IPS-20b (cell line): Measurements from ENCODE around the gene MINDY4.

ENCODE experiments used
- H3K27ac ChIP-seq: one replicate; pipeline ENCODE4 v1.5.1; 2013; ENCODE audit warnings: low read length
- H3K27me3 ChIP-seq: 2 replicates; pipeline ENCODE4 v1.6.1; 2013; ENCODE audit warnings: mild to moderate bottlenecking, low read length, inconsistent platforms; ENCODE audit not compliant: insufficient read depth
- H3K36me3 ChIP-seq: 2 replicates; pipeline ENCODE4 v1.6.1; 2013; ENCODE audit warnings: low read depth, mild to moderate bottlenecking, inconsistent platforms, low read length, moderate library complexity; ENCODE audit not compliant: insufficient read depth
- H3K4me1 ChIP-seq: 2 replicates; pipeline ENCODE4 v1.6.1; 2013; ENCODE audit warnings: mild to moderate bottlenecking, control low read depth, inconsistent platforms, low read length, moderate library complexity; ENCODE audit not compliant: insufficient read depth
- H3K4me3 ChIP-seq: 2 replicates; pipeline ENCODE4 v1.5.1; 2013; ENCODE audit warnings: mild to moderate bottlenecking, low read length, inconsistent platforms
- H3K9ac ChIP-seq: 2 replicates; pipeline ENCODE4 v1.6.1; 2013; ENCODE audit warnings: low read depth, mild to moderate bottlenecking, inconsistent platforms, low read length, moderate library complexity
- H3K9me3 ChIP-seq: 2 replicates; pipeline ENCODE4 v1.6.1; 2013; ENCODE audit warnings: mild to moderate bottlenecking, low read depth, low read length, inconsistent platforms; ENCODE audit not compliant: insufficient read depth

Gene MINDY4

GRCh38 chr7:30865821-30866220 is 94.6 kb downstream of the MINDY4 start:
- H3K4me3 ChIP-seq = no peak overlapping the region
- H3K9ac ChIP-seq = no peak overlapping the region
- H3K4me1 ChIP-seq = no peaks in the 10 kb centered on the region
- H3K9me3 ChIP-seq = no peaks in the 10 kb centered on the region
- H3K27me3 ChIP-seq = no peaks in the 10 kb centered on the region
- H3K36me3 ChIP-seq = no peaks in the 10 kb centered on the region
- H3K27ac ChIP-seq = no peak overlapping the region

DNA sequence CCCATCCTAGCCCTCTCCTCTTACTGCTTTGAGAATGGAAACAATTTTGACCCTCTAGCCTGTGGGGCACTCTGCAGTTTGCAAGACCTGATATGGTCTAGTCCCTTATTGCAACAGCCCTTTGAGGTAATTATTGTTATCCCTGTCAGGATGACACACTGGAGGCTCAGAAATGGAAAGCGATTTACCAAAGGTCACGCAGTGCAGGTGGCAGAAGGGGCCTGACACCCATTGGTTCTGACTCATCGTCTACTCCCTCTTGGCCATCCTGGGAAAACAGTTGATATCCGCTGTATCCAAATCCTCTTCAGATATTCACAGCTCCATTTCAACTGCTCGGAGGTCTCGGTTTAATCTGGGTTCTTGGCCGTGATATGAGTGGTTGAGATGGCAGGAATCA is 95.7 kb downstream of the MINDY4 start:
- Histone ChIP-seq H3K9ac (no peak overlapping the region), H3K4me1 (no peaks in the 10 kb centered on the region), H3K9me3 (no peaks in the 10 kb centered on the region), H3K4me3 (no peak overlapping the region), H3K27me3 (no peaks in the 10 kb centered on the region), H3K36me3 (no peaks in the 10 kb centered on the region), H3K27ac (no peak overlapping the region)

- Histone ChIP-seq H3K27ac (no peak overlapping the region), H3K9me3 (no peaks in the 10 kb centered on the region), H3K27me3 (no peaks in the 10 kb centered on the region), H3K4me1 (no peaks in the 10 kb centered on the region), H3K36me3 (peaks cover 1% of the 10 kb centered on the region; the same call in 1 of the 2 replicates), H3K4me3 (no peak overlapping the region), H3K9ac (no peak overlapping the region)
Measured at GRCh38 chr7:30867483-30867882, 96.3 kb downstream of the MINDY4 start.

GRCh38 chr7:30869794-30870611 is 98.8 kb downstream of the MINDY4 start:
- Histone ChIP-seq H3K27me3 (no peaks in the 10 kb centered on the region), H3K4me1 (no peaks in the 10 kb centered on the region)

DNA sequence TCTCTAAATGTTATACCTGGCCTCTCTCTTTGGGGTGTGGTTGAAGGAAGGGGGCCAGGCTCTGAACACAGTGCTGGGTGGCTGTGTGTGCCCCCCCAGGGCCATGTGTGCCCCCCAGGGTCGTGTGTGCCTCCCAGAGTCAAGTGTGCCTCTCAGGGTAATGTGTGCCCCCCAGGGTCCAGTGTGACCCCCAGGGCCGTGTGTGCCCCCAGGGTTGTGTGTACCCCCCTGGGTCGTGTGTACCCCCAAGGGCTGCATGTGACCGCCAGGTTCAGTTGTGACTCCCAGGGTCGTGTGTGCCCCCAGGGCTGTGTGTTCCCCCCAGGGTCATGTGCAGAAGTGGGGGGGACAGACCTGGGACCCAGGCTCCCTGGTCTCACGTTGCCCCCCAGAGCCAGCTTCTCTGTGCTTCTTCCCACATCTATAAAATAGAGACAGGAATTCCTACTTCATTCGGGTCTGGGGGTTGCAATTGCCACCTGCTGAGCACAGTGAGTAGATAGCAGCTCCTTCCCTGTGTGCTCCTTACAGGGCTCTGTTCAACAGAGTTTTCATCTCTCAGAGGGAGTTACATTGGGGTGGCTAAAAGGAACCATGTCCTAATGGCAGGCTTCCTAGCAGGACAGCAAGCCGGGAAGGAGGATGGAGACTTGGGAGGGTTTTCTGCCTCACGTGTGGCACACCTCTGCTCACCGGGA is 99.8 kb downstream of the MINDY4 start:
- peaks cover 4% of the 10 kb centered on the region; the same call in 1 of the 2 replicates for H3K36me3 ChIP-seq
- H3K4me3 ChIP-seq = no peak overlapping the region

More at GRCh38 chr7:30869794-30870611, 98.8 kb downstream of the MINDY4 start:
- Histone ChIP-seq H3K9ac (no peak overlapping the region), H3K9me3 (0 out of 2 replicates have a peak, but pooled peaks cover 4% of the 10 kb centered on the region), H3K27ac (no peak overlapping the region), H3K4me3 (no peak overlapping the region), H3K36me3 (peaks cover 4% of the 10 kb centered on the region; the same call in 1 of the 2 replicates)

DNA sequence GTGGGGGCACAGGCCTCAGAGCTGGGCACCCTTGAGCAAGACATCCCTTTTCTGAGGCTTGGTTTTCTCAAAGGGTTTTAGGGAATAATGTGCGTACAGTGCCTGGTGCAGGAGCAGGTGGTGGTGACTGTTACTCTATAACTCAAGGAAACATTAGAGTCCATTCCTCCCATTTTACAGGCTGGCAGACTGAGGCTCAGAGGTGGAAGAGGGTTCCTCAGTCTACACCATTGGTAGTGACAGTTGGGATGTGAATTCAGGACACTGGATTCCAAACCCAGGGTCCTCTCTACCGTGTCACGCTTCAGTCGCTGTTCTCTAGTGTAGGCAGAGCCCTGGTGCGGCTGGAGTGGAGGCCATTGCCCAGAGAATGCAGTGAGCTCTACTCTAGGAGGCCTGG is 100.4 kb downstream of the MINDY4 start:
- H3K27me3 ChIP-seq = no peaks in the 10 kb centered on the region
- peaks cover 6% of the 10 kb centered on the region; the same call in 1 of the 2 replicates for H3K4me1 ChIP-seq

More for the DNA sequence above, 99.8 kb downstream of the MINDY4 start:
- no peaks in the 10 kb centered on the region for H3K27me3 ChIP-seq
- H3K9me3 ChIP-seq = 0 out of 2 replicates have a peak, but pooled peaks cover 5% of the 10 kb centered on the region
- H3K4me1 ChIP-seq = no peaks in the 10 kb centered on the region
- H3K27ac ChIP-seq = no peak overlapping the region
- no peak overlapping the region for H3K9ac ChIP-seq

GRCh38 chr7:30873207-30873606 is 102.0 kb downstream of the MINDY4 start:
- Histone ChIP-seq H3K36me3 (peaks cover 4% of the 10 kb centered on the region; the same call in 1 of the 2 replicates), H3K4me3 (no peak overlapping the region), H3K27me3 (no peaks in the 10 kb centered on the region), H3K4me1 (peaks cover 13% of the 10 kb centered on the region; the same call in 1 of the 2 replicates), H3K27ac (no peak overlapping the region), H3K9ac (no peak overlapping the region), H3K9me3 (0 out of 2 replicates have a peak, but pooled peaks cover 5% of the 10 kb centered on the region)

More for the DNA sequence above, 100.4 kb downstream of the MINDY4 start:
- no peak overlapping the region for H3K27ac ChIP-seq
- H3K4me3 ChIP-seq = no peak overlapping the region
- 0 out of 2 replicates have a peak, but pooled peaks cover 5% of the 10 kb centered on the region for H3K9me3 ChIP-seq
- peaks cover 4% of the 10 kb centered on the region; the same call in 1 of the 2 replicates for H3K36me3 ChIP-seq
- H3K9ac ChIP-seq = no peak overlapping the region

GRCh38 chr7:30873656-30874055 is 102.4 kb downstream of the MINDY4 start:
- Histone ChIP-seq H3K4me3 (no peak overlapping the region), H3K4me1 (peaks cover 13% of the 10 kb centered on the region; the same call in 1 of the 2 replicates), H3K27ac (no peak overlapping the region), H3K9ac (no peak overlapping the region), H3K36me3 (peaks cover 4% of the 10 kb centered on the region; the same call in 1 of the 2 replicates), H3K9me3 (0 out of 2 replicates have a peak, but pooled peaks cover 5% of the 10 kb centered on the region), H3K27me3 (no peaks in the 10 kb centered on the region)

- Histone ChIP-seq H3K9me3 (0 out of 2 replicates have a peak, but pooled peaks cover 5% of the 10 kb centered on the region), H3K4me3 (no peak overlapping the region), H3K27ac (no peak overlapping the region), H3K27me3 (no peaks in the 10 kb centered on the region), H3K36me3 (peaks cover 4% of the 10 kb centered on the region; the same call in 1 of the 2 replicates), H3K9ac (no peak overlapping the region), H3K4me1 (peaks cover 23% of the 10 kb centered on the region)
Measured at GRCh38 chr7:30874656-30875302, 103.6 kb downstream of the MINDY4 start.

DNA sequence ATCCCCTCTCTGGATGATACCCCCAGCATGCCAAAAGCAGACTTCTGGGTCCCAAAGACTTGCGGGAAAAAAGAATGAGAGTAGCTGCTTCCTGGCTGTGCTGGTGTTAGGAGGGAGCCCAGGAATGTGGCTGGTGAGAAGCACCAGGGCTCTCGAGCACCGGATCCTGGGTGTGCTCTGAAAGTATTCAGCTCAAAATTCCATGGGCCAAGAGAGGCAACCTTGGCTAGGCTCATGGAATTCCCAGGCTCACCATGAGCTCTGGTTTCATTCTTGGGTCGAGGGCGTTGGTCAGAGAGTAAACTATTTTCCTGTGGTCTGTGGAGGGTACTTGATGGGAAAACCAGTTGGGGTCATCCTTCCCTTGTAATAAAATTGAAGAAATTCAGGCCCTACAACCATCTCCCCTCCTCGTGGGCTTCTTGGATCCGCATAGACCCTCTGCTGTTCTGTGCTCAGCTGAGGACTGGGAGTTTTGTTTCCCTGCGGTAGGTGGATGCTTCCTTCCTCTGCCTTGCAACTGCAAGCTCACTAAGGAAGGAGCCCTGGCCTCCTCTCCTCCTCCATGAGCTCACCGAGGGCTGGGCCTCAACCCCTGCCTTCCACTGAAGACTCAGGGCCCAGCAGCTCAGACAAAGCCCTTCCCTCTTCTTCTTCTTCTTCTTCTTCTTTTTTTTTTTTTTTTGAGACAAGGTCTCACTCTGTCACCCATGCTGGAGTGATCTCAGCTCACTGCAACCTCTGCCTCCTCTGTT is 106.0 kb downstream of the MINDY4 start:
- Histone ChIP-seq H3K36me3 (peaks cover 4% of the 10 kb centered on the region; the same call in 1 of the 2 replicates), H3K4me3 (no peak overlapping the region), H3K9ac (no peak overlapping the region), H3K4me1 (peaks cover 40% of the 10 kb centered on the region), H3K27ac (no peak overlapping the region), H3K9me3 (0 out of 2 replicates have a peak, but pooled peaks cover 5% of the 10 kb centered on the region), H3K27me3 (no peaks in the 10 kb centered on the region)

GRCh38 chr7:30877993-30878392 is 106.8 kb downstream of the MINDY4 start:
- H3K36me3 ChIP-seq = no peaks in the 10 kb centered on the region
- H3K27ac ChIP-seq = no peak overlapping the region
- no peak overlapping the region for H3K9ac ChIP-seq
- H3K4me1 ChIP-seq = peaks cover 40% of the 10 kb centered on the region
- 0 out of 2 replicates have a peak, but pooled peaks cover 5% of the 10 kb centered on the region for H3K9me3 ChIP-seq
- H3K4me3 ChIP-seq = no peak overlapping the region
- no peaks in the 10 kb centered on the region for H3K27me3 ChIP-seq
